Ecto neural progenitor cell (in vitro differentiated cells): ENCODE measurements around the gene SRD5A3.
A peak's percentile ranks its signal among the peaks of the same experiment; 100 is the strongest.

Source experiments
- DNase-seq: peaks from one replicate; pipeline ENCODE4 v3.0.0-alpha.2; 2018; ENCODE audit warnings: low spot score

SRD5A3 gene

GRCh38 chr4:55378617-55379467, 32.8 kb downstream of the SRD5A3 start:
- DNase-seq: no peak

GRCh38 chr4:55380576-55380975, 34.5 kb downstream of the SRD5A3 start:
- no peak for DNase-seq

GRCh38 chr4:55381502-55381901, 35.5 kb downstream of the SRD5A3 start:
- no peak for DNase-seq

- no peak for DNase-seq
These were observed 36.5 kb downstream of the SRD5A3 start for GRCh38 chr4:55382488-55383003.

- no peak for DNase-seq
These were observed 39.2 kb downstream of the SRD5A3 start for GRCh38 chr4:55385201-55385649.

- no peak for DNase-seq
These were observed 40.0 kb downstream of the SRD5A3 start for GRCh38 chr4:55386073-55386472.

GRCh38 chr4:55386840-55387239, 40.8 kb downstream of the SRD5A3 start:
- DNase-seq: no peak

GRCh38 chr4:55393461-55394320, 47.6 kb downstream of the SRD5A3 start:
- no peak for DNase-seq

GRCh38 chr4:55395218-55395528, 49.1 kb downstream of the SRD5A3 start:
- no peak for DNase-seq

- peak; percentile 94 for DNase-seq
These were observed 49.7 kb downstream of the SRD5A3 start, which contains the start of gene TMEM165 for GRCh38 chr4:55395529-55396307. Gene TMEM165 (plus strand): TSS chr4:55395957. CDS start chr4:55396190, 233 bp downstream.

- DNase-seq: peak; percentile 71
These were observed 50.5 kb downstream of the SRD5A3 start for GRCh38 chr4:55396308-55397125.

- no peak for DNase-seq
These were observed 51.0 kb downstream of the SRD5A3 start for GRCh38 chr4:55397126-55397436.

- DNase-seq: no peak
These were observed 51.7 kb downstream of the SRD5A3 start for GRCh38 chr4:55397520-55398321.

GRCh38 chr4:55398461-55398860, 52.4 kb downstream of the SRD5A3 start:
- no peak for DNase-seq

GRCh38 chr4:55398966-55399365, 52.9 kb downstream of the SRD5A3 start:
- no peak for DNase-seq

GRCh38 chr4:55399581-55399980, 53.5 kb downstream of the SRD5A3 start:
- DNase-seq: no peak

- DNase-seq: no peak
These were observed 59.0 kb downstream of the SRD5A3 start for GRCh38 chr4:55405073-55405472.

GRCh38 chr4:55406545-55406944, 60.5 kb downstream of the SRD5A3 start:
- no peak for DNase-seq

GRCh38 chr4:55407119-55407518, 61.1 kb downstream of the SRD5A3 start:
- no peak for DNase-seq

GRCh38 chr4:55407764-55408163, 61.7 kb downstream of the SRD5A3 start:
- DNase-seq: no peak
